ENCODE results near the gene OSBPL5.
"Not testable (repeated sequence)": the region's sequence is repeated elsewhere in the genome, so short reads cannot be mapped to it uniquely, and the experiment has no call there.

Gene OSBPL5

GRCh38 chr11:3080104-3080503 is 85.0 kb downstream of the OSBPL5 start:
- H3K4me3 ChIP-seq (ENCODE audit: low read depth, low read length): no peak overlapping the region
- DNase-seq (ENCODE audit: low read depth): no peak
- TF ChIP-seq CTCF (IDR thresholded peaks at IDR 0.05; ENCODE audit: low read depth, low read length) (no peak), MAX (IDR thresholded peaks at IDR 0.05; ENCODE audit: low read depth, low read length) (no peak), MYC (IDR thresholded peaks at IDR 0.05; ENCODE audit: low read depth, low read length) (no peak), POLR2A (IDR thresholded peaks at IDR 0.05; ENCODE audit: extremely low read depth, insufficient read length) (no peak)

- no peak for DNase-seq (ENCODE audit: low read depth)
- H3K4me3 ChIP-seq (ENCODE audit: low read depth, low read length): no peak overlapping the region
- TF ChIP-seq POLR2A (IDR thresholded peaks at IDR 0.05; ENCODE audit: extremely low read depth, insufficient read length) (no peak), MAX (IDR thresholded peaks at IDR 0.05; ENCODE audit: low read depth, low read length) (no peak), CTCF (IDR thresholded peaks at IDR 0.05; ENCODE audit: low read depth, low read length) (no peak), MYC (IDR thresholded peaks at IDR 0.05; ENCODE audit: low read depth, low read length) (no peak)
Measured at GRCh38 chr11:3077846-3078440, 87.2 kb downstream of the OSBPL5 start.

- no peak for TF ChIP-seq MYC (IDR thresholded peaks at IDR 0.05; ENCODE audit: low read depth, low read length)
- no peak for TF ChIP-seq MAX (IDR thresholded peaks at IDR 0.05; ENCODE audit: low read depth, low read length)
- TF ChIP-seq CTCF (IDR thresholded peaks at IDR 0.05; ENCODE audit: low read depth, low read length): no peak
- no peak for TF ChIP-seq POLR2A (IDR thresholded peaks at IDR 0.05; ENCODE audit: extremely low read depth, insufficient read length)
- no peak for DNase-seq (ENCODE audit: low read depth)
Measured at GRCh38 chr11:3077189-3077836, 87.8 kb downstream of the OSBPL5 start.

GRCh38 chr11:3074912-3075589 is 90.1 kb downstream of the OSBPL5 start:
- no peak for TF ChIP-seq POLR2A (IDR thresholded peaks at IDR 0.05; ENCODE audit: extremely low read depth, insufficient read length)
- H3K4me3 ChIP-seq (ENCODE audit: low read depth, low read length): no peak overlapping the region
- no peak for DNase-seq (ENCODE audit: low read depth)

More at GRCh38 chr11:3077189-3077836, 87.8 kb downstream of the OSBPL5 start:
- H3K4me3 ChIP-seq (ENCODE audit: low read depth, low read length): no peak overlapping the region

- no peak for TF ChIP-seq MYC (IDR thresholded peaks at IDR 0.05; ENCODE audit: low read depth, low read length)
- TF ChIP-seq CTCF (IDR thresholded peaks at IDR 0.05; ENCODE audit: low read depth, low read length): no peak
- TF ChIP-seq MAX (IDR thresholded peaks at IDR 0.05; ENCODE audit: low read depth, low read length): no peak
- no peak for TF ChIP-seq POLR2A (IDR thresholded peaks at IDR 0.05; ENCODE audit: extremely low read depth, insufficient read length)
- no peak for DNase-seq (ENCODE audit: low read depth)
Measured at GRCh38 chr11:3073029-3073435, 92.1 kb downstream of the OSBPL5 start.

GRCh38 chr11:3069425-3069824 is 95.7 kb downstream of the OSBPL5 start:
- DNase-seq (ENCODE audit: low read depth): no peak
- TF ChIP-seq MAX (IDR thresholded peaks at IDR 0.05; ENCODE audit: low read depth, low read length) (no peak), POLR2A (IDR thresholded peaks at IDR 0.05; ENCODE audit: extremely low read depth, insufficient read length) (no peak), CTCF (IDR thresholded peaks at IDR 0.05; ENCODE audit: low read depth, low read length) (no peak), MYC (IDR thresholded peaks at IDR 0.05; ENCODE audit: low read depth, low read length) (no peak)
- no peak overlapping the region for H3K4me3 ChIP-seq (ENCODE audit: low read depth, low read length)

More at GRCh38 chr11:3073029-3073435, 92.1 kb downstream of the OSBPL5 start:
- H3K4me3 ChIP-seq (ENCODE audit: low read depth, low read length): no peak overlapping the region

GRCh38 chr11:3066308-3066707 is 98.8 kb downstream of the OSBPL5 start:
- DNase-seq (ENCODE audit: low read depth); H3K4me3 ChIP-seq (ENCODE audit: low read depth, low read length): not testable (repeated sequence)

- not testable (repeated sequence) for DNase-seq (ENCODE audit: low read depth); H3K4me3 ChIP-seq (ENCODE audit: low read depth, low read length)
Measured at GRCh38 chr11:3064709-3065108, 100.4 kb downstream of the OSBPL5 start.

GRCh38 chr11:3063876-3064275 is 101.2 kb downstream of the OSBPL5 start:
- H3K4me3 ChIP-seq (ENCODE audit: low read depth, low read length); DNase-seq (ENCODE audit: low read depth): not testable (repeated sequence)

All from NB4 (cell line).